Urinary bladder (tissue), 4 donors: ENCODE data around the gene COL5A1. TPM values are rescaled to one million over a fixed set of nuclear protein-coding genes. Genes with fewer than 3 reads are reported as not detected.

Source experiments
- DNase-seq: peaks from one replicate; pipeline ENCODE4 v3.0.0-alpha.2; 2015; ENCODE audit errors: extremely low spot score
- H3K27ac ChIP-seq: one replicate; pipeline ENCODE4 v1.5.1; 2013; ENCODE audit warnings: low read depth, mild to moderate bottlenecking, moderate library complexity
- H3K36me3 ChIP-seq: one replicate; pipeline ENCODE4 v1.6.1; 2013; ENCODE audit warnings: mild to moderate bottlenecking, moderate library complexity; ENCODE audit not compliant: insufficient read depth
- H3K4me1 ChIP-seq: one replicate; pipeline ENCODE4 v1.6.1; 2013; ENCODE audit warnings: mild to moderate bottlenecking, moderate library complexity; ENCODE audit not compliant: insufficient read depth
- H3K4me3 ChIP-seq: one replicate; pipeline ENCODE4 v1.5.1; 2013; ENCODE audit warnings: low read depth, low read length
- WGBS: extraction: QIAGEN DNeasy Blood & Tissue Kit; methylation state at CpG from one replicate; pipeline ENCODE4 v1.1.7; 2013; 5-methylcytosine and 5-hydroxymethylcytosine counted together
- polyA plus RNA-seq: library from polyadenylated mRNA; stranded (reverse); fragments of 200-250 nt; gene quantifications from one replicate; pipeline ENCODE4 v1.2.3, GENCODE V29; 2013
- total RNA-seq: library from RNA; depleted of rRNA; stranded (reverse); fragments of >200 nt; gene quantifications from one replicate; pipeline ENCODE4 v1.2.3, GENCODE V29; 2014
- donor health status: healthy with polysubstance abuse.
- donor health status: healthy.

The COL5A1 gene
- total and polyA plus RNA-seq, 2 donors, result 68.5 to 622 TPM

GRCh38 chr9:134618163-134618832 lies 23.3 kb upstream of the COL5A1 start:
- no peak for DNase-seq
- 42% methylated on average over 18 of the region's 18 CpGs for WGBS
- no peak overlapping the region for H3K4me3 ChIP-seq
- no peaks in the 10 kb centered on the region for H3K36me3 ChIP-seq
- no peaks in the 10 kb centered on the region for H3K4me1 ChIP-seq
- no peak overlapping the region for H3K27ac ChIP-seq

DNA sequence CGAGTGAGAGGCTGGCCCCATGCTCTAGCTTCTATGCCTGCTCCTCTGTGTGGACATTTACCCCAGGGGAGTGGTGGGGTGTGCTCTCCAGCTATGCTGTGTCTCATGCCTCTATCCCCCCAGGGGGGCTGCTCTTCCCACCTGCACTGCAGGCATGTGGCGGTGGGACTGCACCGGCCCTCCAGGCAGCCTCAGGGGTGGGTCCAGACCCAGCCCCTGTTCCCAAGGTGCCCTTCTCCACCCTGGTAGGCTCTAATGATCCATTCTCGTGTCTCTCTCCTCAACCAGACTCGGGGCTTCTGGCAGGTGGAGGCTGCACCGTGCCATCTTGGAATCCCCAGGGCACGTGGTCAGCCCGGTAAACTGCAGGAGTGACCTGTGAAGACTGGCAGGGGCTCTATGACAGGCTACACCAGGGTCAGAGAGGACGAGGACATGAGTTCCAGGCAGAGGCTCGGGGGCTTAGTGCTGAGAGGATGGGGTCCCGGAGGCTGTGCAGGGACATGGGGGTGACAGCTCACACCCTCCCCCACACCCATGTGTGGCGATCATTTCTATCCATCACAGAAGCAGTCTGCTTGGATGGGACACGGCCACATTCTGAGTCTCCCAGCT lies 22.7 kb upstream of the COL5A1 start:
- WGBS, result 94% methylated on average over 13 of the region's 13 CpGs
- no peak for DNase-seq
- H3K4me1 ChIP-seq, result no peaks in the 10 kb centered on the region
- H3K4me3 ChIP-seq, result no peak overlapping the region
- no peak overlapping the region for H3K27ac ChIP-seq
- no peaks in the 10 kb centered on the region for H3K36me3 ChIP-seq

DNA sequence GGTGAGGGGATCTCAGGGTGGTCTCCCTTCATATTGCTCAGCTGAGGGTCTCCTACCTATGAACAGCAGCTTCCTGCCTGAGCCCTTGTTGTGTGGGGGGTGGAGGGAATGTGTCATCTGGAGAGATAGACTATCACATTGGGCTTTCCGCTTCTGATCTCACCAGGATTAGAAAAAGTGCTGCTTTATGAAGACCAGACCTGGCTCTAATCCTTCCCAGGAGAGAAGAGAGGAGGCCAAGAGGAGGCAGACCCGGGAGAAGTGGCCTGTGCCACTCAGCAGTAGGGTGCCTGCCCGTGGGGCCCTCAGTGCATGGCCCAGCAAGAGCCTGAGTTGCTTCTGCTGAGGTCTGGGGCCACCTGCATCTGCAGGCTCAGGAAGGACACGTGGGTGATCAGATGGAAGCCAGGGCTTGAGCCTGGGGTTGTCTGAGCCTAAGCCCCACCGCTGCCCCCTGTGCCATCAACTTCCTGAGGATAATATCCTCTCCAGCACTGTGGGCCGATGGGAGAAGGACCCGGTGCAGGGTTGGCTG lies 22.1 kb upstream of the COL5A1 start:
- Histone ChIP-seq H3K4me3 (no peak overlapping the region), H3K36me3 (no peaks in the 10 kb centered on the region), H3K4me1 (no peaks in the 10 kb centered on the region), H3K27ac (no peak overlapping the region)
- DNase-seq, result no peak
- 85% methylated on average over 7 of the region's 7 CpGs for WGBS

- H3K4me3 ChIP-seq, result no peak overlapping the region
- WGBS, result 95% methylated on average over 19 of the region's 19 CpGs
- H3K27ac ChIP-seq, result no peak overlapping the region
- H3K36me3 ChIP-seq, result no peaks in the 10 kb centered on the region
- H3K4me1 ChIP-seq, result no peaks in the 10 kb centered on the region
- no peak for DNase-seq
Observed at GRCh38 chr9:134619983-134620661, 21.5 kb upstream of the COL5A1 start.

GRCh38 chr9:134620751-134621557 lies 20.6 kb upstream of the COL5A1 start:
- H3K4me1 ChIP-seq, result no peaks in the 10 kb centered on the region

DNA sequence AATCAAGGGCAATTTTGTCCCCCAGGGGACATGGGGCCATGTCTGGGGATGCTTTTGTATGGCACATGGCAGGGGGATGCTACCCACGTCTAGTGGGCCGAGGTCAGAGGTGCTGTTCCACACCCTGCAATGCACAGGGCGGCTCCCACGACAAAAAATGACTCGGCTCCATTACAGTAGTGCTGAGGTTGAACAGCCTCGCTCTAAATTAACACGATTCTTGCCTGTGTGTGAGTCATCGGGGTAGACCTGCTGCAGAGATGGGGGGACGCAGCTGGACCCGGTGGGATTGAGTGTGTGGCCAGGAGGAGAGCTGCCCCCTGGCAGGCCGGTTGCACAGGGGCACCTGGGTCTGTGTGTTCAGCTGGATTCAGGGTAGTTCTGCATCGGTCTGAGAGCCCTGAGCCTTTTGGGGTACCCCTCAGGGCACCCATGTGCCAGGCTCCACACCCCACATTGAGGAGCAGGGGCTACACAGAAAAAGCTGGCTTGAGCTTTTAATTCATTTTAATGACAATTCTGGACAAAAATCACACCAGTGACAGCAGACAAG lies 20.0 kb upstream of the COL5A1 start:
- no peak for DNase-seq
- WGBS, result 93% methylated on average over 12 of the region's 12 CpGs
- H3K4me3 ChIP-seq, result no peak overlapping the region

More at GRCh38 chr9:134620751-134621557, 20.6 kb upstream of the COL5A1 start:
- WGBS, result 87% methylated on average over 21 of the region's 21 CpGs
- H3K36me3 ChIP-seq, result no peaks in the 10 kb centered on the region
- no peak for DNase-seq
- no peak overlapping the region for H3K27ac ChIP-seq
- no peak overlapping the region for H3K4me3 ChIP-seq

GRCh38 chr9:134622896-134623257 lies 18.7 kb upstream of the COL5A1 start:
- WGBS, result 94% methylated on average over 6 of the region's 6 CpGs
- no peak overlapping the region for H3K4me3 ChIP-seq
- no peak for DNase-seq

More for the DNA sequence above, 20.0 kb upstream of the COL5A1 start:
- Histone ChIP-seq H3K4me1 (no peaks in the 10 kb centered on the region), H3K27ac (no peak overlapping the region), H3K36me3 (no peaks in the 10 kb centered on the region)

GRCh38 chr9:134623258-134624066 lies 18.1 kb upstream of the COL5A1 start:
- no peak overlapping the region for H3K27ac ChIP-seq
- DNase-seq, result no peak
- H3K36me3 ChIP-seq, result no peaks in the 10 kb centered on the region
- no peaks in the 10 kb centered on the region for H3K4me1 ChIP-seq
- WGBS, result 90% methylated on average over 29 of the region's 29 CpGs
- H3K4me3 ChIP-seq, result no peak overlapping the region

More at GRCh38 chr9:134622896-134623257, 18.7 kb upstream of the COL5A1 start:
- no peak overlapping the region for H3K27ac ChIP-seq
- H3K4me1 ChIP-seq, result no peaks in the 10 kb centered on the region
- no peaks in the 10 kb centered on the region for H3K36me3 ChIP-seq

DNA sequence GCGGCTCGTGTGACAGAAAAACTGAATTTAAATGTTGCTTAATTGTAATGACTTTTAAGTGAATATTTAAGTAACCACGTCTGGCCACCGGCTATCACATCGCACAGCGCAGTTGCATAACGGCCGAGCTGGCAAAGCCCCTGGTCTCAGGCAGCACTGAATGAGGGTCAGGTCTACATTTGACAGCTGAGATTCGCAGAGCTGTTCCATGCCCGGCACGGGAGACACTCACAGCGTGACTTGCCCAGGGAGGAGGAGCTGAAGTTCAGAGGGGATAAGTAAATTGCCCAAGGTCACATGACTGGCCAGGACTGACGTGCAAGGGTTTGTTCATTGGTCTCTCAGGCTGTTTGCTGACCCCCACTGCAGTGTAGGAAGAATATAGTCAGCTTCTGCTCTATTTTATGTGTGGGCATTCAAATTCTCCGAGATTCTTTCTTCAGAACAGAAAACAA lies 17.4 kb upstream of the COL5A1 start:
- no peaks in the 10 kb centered on the region for H3K4me1 ChIP-seq
- DNase-seq, result no peak
- H3K36me3 ChIP-seq, result no peaks in the 10 kb centered on the region
- H3K27ac ChIP-seq, result no peak overlapping the region
- no peak overlapping the region for H3K4me3 ChIP-seq
- 88% methylated on average over 14 of the region's 14 CpGs for WGBS

DNA sequence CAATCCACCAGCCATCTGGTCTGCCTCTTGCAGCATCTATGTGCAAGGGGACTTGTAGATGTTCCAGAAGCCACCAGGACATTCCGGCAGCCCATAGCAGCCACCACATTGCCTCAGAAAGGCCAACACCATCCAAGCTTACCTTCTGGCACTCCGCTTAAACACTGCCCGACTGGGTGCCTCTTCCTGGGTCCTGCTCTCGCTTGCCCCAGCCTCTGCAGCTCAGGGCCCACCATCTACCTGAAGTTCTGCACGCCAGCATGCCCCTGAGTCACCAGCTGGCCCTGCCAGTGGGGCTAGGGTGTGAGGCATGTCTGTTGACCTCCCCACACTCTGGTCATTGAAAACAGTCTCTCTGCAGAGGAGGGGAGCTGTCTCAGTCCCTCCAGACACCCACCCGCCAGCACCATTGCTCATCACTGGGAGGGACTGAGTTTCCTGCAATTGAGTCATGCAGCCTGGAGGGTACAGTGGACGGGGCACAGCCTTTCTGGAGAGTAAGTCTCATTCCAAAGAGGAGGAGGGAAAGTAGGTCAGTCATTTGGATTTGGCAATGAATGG lies 16.9 kb upstream of the COL5A1 start:
- Histone ChIP-seq H3K27ac (no peak overlapping the region), H3K36me3 (no peaks in the 10 kb centered on the region), H3K4me1 (no peaks in the 10 kb centered on the region), H3K4me3 (no peak overlapping the region)
- 86% methylated on average over 7 of the region's 7 CpGs for WGBS
- DNase-seq, result no peak

DNA sequence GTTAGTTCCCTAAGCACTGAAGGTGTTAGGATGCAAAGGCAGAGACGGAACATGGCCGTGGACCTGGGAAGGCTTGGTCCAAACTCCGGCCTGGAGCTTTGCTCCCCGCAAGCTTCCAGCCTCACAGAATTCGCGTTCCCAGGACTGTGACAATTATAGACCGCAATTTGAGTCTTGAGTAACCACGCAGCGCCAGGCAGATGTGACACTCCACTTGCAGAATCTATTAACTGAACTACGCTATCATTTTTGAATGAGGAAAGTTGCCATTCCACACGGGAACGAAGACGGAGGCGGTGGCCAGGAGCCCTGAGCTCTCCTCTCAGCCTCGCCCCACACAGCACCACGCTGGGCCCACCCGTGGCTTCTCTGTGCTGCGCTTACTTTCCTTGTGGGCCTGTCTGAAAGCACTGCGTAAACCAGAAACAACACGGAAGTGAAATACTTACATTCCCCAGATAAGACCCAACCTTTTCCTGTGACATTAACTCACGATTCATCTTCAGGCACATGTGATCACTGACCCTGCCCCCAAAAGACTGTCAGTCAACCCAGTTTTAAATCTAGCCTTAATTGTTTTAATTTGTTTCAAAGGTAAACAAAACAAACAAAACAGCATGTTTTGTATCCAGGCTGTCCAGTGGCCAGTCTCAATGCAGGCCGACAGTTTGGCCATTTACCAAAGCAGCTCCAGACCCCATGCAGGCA lies 16.1 kb upstream of the COL5A1 start:
- DNase-seq, result no peak
- WGBS, result 90% methylated on average over 22 of the region's 22 CpGs
- H3K27ac ChIP-seq, result no peak overlapping the region
- no peaks in the 10 kb centered on the region for H3K4me1 ChIP-seq
- H3K4me3 ChIP-seq, result no peak overlapping the region
- H3K36me3 ChIP-seq, result no peaks in the 10 kb centered on the region

- Histone ChIP-seq H3K36me3 (no peaks in the 10 kb centered on the region), H3K27ac (no peak overlapping the region), H3K4me3 (no peak overlapping the region), H3K4me1 (no peaks in the 10 kb centered on the region)
- DNase-seq, result no peak
- WGBS, result 91% methylated on average over 7 of the region's 7 CpGs
Observed at GRCh38 chr9:134626069-134626423, 15.6 kb upstream of the COL5A1 start.
